ENCODE measurements around the gene CD22.

The CD22 gene

GRCh38 chr19:35295792-35296462, 33.1 kb upstream of the CD22 start:
- DNase-seq (ENCODE audit: low spot score), result no peak

- DNase-seq (ENCODE audit: low spot score), result no peak
Observed at GRCh38 chr19:35296644-35297514, 32.1 kb upstream of the CD22 start.

- no peak for DNase-seq (ENCODE audit: low spot score)
Observed at GRCh38 chr19:35297515-35297848, 31.5 kb upstream of the CD22 start.

GRCh38 chr19:35297922-35298321, 31.1 kb upstream of the CD22 start:
- DNase-seq (ENCODE audit: low spot score), result no peak

GRCh38 chr19:35298561-35298972, 30.4 kb upstream of the CD22 start:
- no peak for DNase-seq (ENCODE audit: low spot score)

GRCh38 chr19:35299523-35300338, 29.3 kb upstream of the CD22 start:
- no peak for DNase-seq (ENCODE audit: low spot score)

GRCh38 chr19:35300339-35300649, 28.7 kb upstream of the CD22 start:
- DNase-seq (ENCODE audit: low spot score), result no peak

GRCh38 chr19:35301961-35302360, 27.0 kb upstream of the CD22 start:
- no peak for DNase-seq (ENCODE audit: low spot score)

- DNase-seq (ENCODE audit: low spot score), result no peak
Observed at GRCh38 chr19:35302446-35302845, 26.5 kb upstream of the CD22 start.

- no peak for DNase-seq (ENCODE audit: low spot score)
Observed at GRCh38 chr19:35303357-35303915, 25.6 kb upstream of the CD22 start.

- no peak for DNase-seq (ENCODE audit: low spot score)
Observed at GRCh38 chr19:35304036-35304435, 25.0 kb upstream of the CD22 start.

GRCh38 chr19:35305181-35305580, 23.8 kb upstream of the CD22 start:
- DNase-seq (ENCODE audit: low spot score), result no peak

GRCh38 chr19:35306473-35307246, 22.3 kb upstream of the CD22 start:
- no peak for DNase-seq (ENCODE audit: low spot score)

- no peak for DNase-seq (ENCODE audit: low spot score)
Observed at GRCh38 chr19:35307931-35308330, 21.1 kb upstream of the CD22 start.

- no peak for DNase-seq (ENCODE audit: low spot score)
Observed at GRCh38 chr19:35308910-35309309, 20.1 kb upstream of the CD22 start.

- peak; percentile 48 for DNase-seq (ENCODE audit: low spot score)
Observed at GRCh38 chr19:35309481-35310279, 19.3 kb upstream of the CD22 start.

- DNase-seq (ENCODE audit: low spot score), result no peak
Observed at GRCh38 chr19:35310331-35310730, 18.7 kb upstream of the CD22 start.

GRCh38 chr19:35310811-35311465, 18.0 kb upstream of the CD22 start:
- no peak for DNase-seq (ENCODE audit: low spot score)

- no peak for DNase-seq (ENCODE audit: low spot score)
Observed at GRCh38 chr19:35311901-35312665, 16.9 kb upstream of the CD22 start.

GRCh38 chr19:35313587-35313986, 15.4 kb upstream of the CD22 start:
- DNase-seq (ENCODE audit: low spot score), result peak; percentile 13
